Inflammatory macrophage (primary cell): ENCODE data around the gene NKX2-4.
"Not testable (repeated sequence)": the region's sequence is repeated elsewhere in the genome, so short reads cannot be mapped to it uniquely, and the experiment has no call there.

Experiments
- DNase-seq, 2 donors: peaks; one replicate each; pipeline ENCODE4 v3.0.0-alpha.2; 2020 to 2022

NKX2-4 gene

DNA sequence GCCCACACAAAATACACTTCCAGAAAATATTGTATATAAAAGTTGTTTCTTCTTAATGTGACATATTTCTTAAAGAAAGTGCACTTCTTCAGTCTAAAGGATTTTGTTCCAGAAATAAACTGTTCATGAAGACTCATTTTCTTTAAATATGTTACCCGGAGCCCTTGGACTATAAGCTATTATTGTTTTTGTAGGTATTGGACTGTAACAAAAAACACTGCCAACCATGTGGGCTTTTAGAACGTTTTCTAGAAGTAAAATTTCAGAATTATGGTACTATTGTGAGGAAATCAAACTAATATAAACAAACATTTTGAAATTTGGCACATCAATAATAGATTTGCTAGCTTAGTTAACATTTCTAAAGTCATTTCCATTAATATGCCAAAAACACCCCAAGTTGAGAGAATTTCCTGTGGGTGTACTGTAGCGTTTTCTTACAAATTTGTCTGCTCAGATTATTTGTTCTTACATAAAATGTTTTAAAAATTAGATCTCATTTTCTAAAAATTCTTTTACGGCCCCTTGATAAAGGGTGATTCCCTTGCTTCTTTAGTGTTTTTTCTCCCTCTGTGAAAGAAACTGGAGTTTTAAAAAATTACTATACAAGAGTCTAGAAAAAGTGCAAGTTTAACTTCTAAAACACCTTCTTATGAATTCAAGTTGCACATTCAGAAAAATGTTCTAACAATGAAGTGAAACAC is 3.4 kb downstream of the NKX2-4 start:
- no peak for DNase-seq

DNA sequence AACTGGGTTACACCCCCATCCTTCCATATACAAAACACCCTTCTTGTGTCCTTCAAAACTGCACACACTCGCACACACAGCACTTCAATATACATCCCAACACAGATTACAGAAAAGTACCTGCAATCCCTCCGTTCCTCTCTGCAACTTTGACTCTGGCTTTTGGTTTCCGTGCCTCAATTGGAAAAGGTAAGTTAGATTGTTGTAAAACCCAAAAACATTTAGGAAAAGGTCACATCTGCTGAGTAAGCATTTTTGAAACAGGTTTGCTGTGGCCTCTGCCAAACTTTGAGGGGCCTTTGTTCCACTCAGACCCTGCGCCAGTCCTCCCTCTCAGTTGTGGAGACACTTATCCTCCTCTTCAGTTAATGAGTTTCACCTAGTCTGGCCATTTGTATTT is 4.2 kb downstream of the NKX2-4 start:
- DNase-seq = no peak

DNA sequence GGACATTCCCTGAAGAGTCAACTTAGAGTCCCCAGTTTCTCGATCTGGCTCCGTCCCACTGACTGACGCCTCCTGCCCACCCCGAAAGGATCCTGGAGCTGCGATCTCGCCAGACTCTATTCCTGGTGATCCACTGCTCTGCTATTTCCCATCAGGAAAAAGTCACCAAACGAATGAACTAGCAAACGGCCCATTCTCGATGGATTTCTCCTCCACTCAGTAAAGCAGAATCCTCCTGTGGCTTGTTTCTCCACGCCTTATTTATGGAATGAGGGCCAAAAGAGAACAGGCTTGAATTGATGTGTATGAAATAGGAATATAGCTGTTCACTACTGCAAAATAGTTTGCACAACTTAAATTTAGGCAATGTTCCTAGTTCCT is 5.4 kb downstream of the NKX2-4 start:
- no peak for DNase-seq

DNA sequence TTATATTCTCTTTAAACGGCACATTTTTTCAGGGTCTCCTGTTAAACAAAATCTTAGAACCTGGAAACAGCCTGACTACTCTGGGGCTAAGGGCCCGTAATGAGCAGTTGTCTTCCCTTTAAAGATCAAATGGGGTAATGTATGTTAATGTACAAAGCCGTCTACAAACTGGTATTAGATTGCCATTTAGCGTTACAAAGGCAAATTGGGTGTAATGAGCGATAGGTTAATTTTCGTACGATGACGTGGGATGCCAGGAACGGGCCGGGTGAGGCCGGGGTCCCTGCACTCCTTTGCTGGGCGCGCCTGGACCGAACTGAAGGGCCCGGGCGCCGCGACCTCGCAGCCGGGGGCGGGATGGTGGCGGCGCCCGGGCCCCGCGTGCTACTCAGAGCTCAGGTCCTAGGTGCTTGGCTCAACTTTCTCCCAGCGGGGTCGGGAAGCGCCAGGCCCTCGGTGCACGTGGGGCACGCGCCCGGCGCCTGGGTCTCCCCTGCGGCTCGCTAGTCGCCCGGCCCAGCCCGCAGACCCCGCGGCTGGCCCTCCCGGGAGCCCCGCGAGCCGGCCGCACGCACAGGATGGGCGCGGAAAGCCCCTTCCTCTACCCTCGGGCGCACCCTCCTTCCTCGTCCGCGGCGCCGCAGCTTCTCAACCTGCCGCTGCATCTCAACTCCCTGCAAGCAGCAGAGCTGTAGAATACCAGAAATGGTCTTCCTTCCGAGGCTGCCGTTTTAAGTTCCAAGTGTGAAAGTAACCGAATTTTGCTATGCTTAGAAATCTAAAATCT is 5.9 kb downstream of the NKX2-4 start:
- DNase-seq = no peak

DNA sequence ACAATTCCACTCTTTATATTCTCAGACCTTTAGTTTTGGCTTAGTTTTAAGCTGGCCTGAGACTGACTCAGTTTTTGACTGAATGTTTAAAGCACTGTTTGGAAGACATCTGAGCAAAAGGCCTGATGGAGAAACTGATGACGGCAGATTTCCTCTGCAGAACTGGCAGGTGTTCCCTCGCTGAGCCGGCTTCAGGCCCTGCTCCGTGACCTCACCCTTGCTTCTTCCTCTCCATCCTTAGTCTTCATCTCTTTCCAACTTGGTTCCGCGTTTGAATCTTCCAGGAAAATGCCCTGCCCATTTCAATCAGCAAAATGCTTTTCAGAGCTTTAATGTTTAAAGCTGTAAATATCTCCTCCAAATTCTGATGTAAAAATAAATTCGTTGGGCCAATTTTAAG is 6.6 kb downstream of the NKX2-4 start:
- no peak for DNase-seq

DNA sequence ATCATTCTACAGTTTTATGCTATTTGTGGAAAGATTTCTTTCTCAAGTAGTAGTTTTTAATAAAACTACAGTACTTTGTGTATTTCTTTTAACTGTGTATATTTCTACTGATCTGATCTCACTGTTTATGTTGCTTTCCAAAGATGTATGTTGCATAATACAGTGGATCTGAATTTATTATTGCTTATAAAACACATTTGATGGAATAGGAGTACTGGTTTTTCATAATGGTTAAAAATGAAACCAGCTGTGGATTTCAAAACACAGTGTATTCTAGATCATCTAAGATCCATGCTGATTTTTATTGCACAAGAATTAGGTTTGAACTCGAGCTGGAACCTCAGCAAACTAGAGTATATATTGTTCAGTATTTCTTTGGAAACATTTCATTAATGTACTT is 8.0 kb downstream of the NKX2-4 start:
- DNase-seq = no peak

DNA sequence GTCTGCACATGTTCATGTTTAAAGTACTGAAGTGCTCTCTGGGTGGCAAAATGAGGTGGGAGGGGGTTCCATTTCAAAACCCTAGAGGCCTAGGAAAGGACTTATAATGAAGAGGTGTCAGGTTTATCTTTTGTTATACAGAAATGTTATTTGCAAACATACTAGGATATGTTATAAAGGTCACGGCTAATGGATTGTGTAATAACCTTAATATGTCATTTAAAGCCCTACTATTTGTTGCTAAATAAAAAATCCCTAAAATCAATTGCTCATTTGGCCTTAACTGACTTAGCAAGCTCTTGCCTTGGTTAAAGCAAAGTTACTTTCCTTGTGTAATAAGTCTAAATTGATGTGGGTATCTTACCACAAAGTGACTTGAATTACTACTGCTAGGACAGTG is 8.8 kb downstream of the NKX2-4 start:
- DNase-seq = no peak

DNA sequence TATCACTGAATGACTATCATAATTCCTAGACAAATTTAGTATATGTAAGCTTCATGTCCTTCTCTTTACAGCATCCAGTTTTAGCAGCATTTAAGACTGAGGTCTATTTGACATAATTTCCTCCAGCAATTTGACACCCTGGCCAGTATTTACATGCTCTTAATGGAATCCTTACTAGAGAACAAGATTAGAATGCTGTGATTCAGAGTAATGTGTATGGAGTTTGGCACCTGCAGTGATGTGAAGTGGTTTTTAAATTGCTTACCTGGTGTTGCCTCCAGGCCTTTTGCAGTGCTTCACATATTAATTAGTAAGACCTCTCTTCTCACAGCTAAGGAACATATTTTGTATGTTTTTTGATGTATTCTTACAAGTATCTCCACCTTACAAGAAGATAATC is 9.8 kb downstream of the NKX2-4 start:
- DNase-seq = no peak

DNA sequence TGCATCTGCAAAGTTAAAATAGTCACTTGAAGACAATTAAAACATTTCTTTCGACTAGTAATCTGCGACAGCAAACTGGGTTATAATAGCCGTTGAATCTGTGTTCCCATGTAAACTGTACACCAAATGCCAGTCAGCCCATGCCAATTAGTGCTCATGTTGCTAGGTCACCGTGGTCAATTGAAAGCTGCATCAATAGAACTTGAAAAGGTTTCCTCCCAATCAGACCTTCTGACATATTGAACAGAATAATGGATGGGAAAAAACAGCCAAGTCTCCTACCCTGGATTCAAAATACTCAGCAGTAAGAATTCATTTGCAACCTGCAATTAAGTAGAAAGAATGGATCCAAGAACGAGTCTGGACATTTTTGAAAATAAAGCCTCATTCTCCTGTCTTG is 11.2 kb downstream of the NKX2-4 start:
- DNase-seq = no peak

DNA sequence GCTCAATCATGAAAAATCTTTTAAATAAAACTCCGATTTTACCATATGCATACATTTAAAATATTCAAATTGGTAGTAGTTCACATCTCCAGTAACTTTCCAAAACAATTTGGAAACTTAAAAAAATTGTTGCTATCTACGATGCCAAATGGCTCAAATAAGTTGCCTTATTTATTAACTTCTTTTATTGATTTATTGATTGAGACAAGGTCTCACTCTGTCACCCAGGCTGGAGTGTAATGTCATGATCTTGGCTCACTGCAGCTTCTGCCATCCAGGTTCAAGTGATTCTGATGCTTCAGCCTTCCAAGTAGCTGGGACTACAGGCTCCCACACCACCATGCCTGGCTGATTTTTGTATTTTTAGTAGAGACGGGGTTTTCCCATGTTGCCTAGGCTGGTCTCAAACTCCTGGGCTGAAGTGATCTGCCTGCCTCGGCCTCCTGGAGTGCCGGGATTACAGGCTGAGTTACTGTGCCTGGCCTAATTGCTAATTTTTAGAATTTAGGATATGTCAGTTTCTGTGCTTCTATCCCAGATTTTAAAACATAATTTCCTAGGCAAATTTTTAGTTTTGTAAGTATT is 12.9 kb downstream of the NKX2-4 start:
- DNase-seq = no peak

DNA sequence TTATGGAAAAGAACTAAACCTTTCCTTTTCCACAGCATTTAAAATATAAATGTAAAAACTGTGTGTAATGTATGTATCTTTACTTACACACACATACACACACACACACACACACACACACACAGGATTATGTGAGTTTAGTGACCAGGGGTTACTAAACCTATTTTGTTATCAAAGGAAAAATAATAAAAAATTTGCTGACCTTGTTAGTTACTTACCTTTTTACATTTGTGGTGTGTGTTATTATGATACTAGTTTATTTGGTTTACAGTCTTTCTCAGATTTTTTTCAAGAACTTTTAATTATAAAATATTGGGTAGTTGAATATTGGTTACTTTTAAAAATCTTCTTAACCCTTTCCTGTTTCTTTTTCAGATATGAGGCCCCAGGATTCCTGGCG is 15.7 kb downstream of the NKX2-4 start:
- DNase-seq = no peak

DNA sequence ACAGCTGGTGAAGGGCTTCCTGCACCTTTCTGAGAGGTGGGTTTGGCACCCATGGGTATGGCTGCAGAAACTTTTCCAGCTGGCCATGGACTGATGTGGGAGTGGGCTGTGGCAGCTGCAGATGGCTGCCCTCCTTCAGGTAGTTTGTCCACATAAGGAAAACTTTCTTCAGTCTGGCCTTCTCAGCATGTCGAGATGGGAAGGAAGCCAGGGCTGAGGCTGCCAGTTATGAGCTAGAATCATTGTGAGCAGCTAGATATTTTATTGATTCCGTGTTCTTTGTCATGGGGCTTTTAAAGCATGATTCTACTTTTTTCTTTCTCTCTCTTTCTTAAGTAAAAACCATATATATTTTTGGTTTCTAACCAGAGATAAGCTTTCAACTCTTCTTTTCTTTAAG is 16.6 kb downstream of the NKX2-4 start:
- no peak for DNase-seq

DNA sequence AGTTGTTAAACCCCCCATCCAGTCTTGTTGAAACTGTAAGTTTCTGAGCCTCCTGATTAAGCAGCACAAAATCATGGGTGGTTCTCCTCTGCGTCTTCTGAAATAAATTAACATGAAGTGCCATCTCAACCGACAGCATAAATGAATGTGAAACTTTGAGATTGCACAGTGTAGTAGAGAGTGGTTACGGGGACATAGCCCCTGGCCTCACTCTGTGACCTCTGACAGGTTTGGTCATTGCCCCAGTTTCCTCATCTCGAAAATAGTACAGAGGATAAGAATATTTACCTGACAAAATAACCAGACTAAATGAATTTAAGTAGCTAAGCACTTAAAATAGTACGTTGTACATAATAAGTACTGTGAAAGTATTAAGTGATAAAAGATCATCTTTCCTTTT is 19.1 kb downstream of the NKX2-4 start:
- no peak for DNase-seq

DNA sequence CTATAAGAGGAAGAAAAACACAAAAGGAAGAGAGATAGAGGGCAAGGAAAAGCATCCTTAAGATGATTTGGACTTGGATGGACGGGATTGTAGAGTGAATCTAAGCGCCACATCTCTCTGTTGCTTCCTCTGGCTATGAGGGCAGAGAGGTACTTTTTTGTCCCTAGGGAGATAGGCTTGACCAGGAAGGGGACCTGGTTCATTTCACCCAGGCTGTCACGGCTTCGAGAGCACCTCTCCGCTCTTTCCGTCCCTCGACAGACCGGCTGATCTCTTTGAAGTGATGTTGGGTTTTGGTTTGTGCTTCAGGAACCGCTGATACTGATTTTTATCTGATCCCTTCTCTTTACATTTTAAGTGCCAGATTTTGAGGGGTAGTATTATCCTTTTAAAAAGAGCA is 19.6 kb downstream of the NKX2-4 start:
- no peak for DNase-seq

DNA sequence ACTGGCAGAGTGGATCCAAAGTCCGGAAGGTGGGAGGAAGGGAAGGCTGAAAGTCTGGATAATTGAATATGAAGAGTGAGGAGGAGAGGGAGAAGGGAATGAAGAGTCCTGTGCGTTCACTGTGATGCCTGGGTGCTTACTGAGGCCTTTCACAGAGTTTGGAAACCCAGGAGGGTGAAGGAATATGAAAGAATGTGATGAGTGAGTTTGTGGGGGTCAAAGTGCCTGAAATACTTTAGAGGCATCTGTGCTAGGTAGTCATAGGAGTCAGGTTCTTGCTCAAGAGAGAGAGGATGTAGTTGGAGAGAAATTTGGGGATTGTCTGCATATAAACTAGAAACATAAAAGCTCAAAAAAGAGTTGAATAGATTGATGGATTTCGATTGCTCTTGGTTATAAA is 20.7 kb downstream of the NKX2-4 start:
- no peak for DNase-seq

DNA sequence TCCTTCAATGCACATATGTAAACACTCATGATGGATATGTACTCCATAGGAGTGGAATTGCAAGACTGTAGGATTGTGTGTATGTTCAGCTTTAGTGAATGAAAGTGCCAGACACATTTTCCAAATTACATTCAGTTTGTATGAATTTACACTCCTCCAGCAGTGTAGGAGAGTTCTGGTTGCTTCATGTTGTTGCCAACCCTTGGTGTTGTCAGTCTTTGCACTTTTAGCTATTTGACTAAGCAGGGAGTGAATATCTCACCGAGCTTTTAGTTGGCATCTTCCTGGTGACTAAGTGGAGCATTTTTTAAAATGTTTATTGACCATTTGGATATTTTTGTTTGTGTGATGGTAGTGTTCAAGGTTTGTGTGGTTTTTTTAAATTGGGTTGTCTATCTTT is 23.9 kb downstream of the NKX2-4 start:
- DNase-seq = no peak

DNA sequence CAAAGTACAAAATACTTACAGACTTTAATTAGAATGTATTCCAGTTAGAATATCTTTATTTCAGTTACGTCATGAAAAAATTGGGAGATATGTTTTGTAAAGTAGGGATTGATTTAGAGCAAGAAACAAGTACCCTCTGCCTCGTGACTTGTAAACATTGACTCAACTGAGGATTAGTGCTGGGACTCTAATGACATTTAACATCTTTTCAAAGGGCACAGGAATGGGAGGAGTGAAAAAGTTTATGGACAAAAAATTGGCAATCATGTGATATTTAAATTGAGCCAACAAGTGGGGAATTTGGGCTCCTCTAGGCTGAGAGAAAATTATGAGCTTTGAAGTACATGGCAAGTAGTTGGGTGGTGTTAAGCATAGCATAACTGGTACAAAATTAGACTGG is 25.3 kb downstream of the NKX2-4 start:
- DNase-seq = no peak

DNA sequence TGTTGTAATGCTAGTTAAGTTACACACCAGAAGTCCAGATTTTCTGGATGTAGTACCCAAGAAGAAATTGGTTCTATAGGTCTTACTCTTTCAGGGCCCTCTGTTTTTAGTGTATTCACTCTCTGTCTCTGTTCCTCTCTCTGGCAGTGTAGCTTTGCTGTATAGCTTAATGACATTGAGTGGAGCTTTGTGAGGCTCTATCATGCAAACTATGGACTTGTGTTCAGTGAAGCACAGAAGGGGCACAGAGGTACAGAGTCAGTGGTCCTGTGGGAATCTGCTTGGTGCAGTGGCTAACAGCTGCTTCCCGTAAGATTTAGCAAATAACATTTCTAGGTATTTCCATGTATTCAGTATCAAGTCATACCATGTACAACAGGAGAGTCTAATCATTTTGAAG is 26.1 kb downstream of the NKX2-4 start:
- no peak for DNase-seq

DNA sequence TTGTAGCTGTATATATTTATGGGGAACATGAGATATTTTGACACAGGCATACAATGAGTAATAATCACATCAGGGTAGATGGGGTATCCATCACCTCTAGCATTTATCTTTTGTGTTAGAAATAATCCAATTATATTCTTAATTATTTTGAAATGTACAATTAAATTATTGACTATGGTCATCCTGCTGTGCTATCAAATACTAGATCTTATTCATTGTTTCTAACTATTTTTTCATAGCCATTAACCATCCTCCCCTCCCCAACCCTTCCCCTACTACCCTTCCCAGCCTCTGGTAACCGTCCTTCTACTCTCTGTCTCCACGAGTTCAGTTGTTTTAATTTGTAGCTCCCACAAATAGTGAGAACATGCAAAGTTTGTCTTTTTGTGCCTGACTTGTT is 28.5 kb downstream of the NKX2-4 start:
- no peak for DNase-seq

DNA sequence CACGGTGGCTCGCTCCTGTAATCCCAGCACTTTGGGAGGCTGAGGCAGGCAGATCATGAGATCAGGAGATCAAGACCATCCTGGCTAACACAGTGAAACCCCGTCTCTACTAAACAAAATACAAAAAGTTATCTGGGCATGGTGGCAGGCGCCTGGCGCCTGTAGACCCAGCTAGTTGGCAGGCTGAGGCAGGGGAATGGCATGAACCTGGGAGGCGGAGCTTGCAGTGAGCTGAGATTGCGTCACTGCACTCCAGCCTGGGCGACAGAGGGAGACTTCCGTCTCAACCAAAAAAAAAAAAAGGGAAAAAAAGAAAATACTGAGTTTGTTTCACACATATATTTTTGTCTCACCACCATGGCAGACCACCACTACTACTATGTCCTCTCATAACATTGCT is 31.1 kb downstream of the NKX2-4 start:
- DNase-seq = not testable (repeated sequence)

DNA sequence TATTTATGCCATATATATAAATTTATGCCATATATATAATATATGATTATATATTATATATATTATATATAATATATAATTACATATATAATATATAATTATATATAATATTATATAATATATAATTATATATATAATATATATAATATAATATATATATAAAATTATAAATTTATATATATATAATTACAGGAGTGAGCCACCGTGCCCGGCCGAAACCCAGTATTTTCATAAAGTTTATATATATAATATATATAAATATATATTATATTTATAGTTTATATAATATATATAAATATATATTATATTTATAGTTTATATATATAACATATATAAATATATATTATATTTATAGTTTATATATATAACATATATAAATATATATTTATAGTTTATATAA is 31.6 kb downstream of the NKX2-4 start:
- no peak for DNase-seq

DNA sequence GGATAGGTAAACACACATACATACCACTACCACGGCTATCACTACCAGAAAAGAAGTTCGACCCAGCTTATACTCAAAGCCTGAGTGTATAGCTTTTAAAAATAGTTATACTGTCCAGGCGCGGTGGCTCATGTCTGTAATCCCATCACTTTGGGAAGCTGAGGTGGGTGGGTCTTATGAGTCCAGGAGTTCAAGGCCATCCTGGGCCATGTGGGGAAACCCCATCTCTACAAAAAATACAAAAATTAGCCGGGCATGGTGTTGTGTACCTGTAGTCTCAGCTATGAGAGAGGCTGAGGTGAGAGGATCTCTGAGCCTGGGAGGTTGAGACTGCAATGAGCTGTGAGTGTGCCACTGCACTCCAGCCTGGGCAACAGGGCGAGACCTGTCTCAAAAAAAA is 32.9 kb downstream of the NKX2-4 start:
- no peak for DNase-seq

DNA sequence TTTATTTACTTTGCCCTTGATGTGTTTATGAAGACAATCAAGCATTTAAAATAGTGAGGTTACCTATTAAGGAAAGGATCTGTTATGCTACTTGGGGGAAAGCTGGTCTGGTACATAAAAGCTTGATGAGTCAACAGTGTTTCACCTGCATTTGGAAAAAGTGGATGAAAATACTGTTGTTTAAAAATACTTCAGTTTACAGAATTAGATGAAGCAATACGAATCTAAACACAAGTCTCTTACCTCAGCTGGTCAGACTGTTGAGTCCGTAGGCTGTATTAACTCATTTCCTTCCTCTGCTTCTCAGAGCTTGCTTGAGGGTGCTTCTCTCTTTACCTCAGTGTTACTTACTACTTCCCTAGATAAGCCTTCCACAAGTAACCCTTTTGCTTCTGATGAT is 36.1 kb downstream of the NKX2-4 start:
- DNase-seq = peak; percentile 84 to 85

DNA sequence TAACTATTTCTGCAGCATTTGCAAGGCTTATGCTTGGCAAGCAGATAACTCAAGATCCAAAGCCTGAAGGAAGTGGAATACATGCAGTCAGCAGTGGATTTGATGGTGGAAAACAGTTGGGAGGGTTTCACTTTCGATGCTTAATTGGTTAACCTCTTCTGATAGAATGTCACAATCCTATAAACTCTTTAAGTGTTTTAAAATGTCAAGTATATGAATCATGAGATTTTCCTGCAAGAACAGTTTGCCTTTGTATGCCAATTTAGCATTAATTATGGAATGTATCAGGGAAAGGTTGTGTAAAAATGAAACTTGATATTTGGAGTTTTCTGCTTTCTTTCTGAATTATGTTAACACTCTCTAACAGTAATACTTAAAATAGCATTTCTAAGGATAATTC is 36.6 kb downstream of the NKX2-4 start:
- DNase-seq = peak; percentile 24 to 30
